Naive thymus-derived CD8-positive, alpha-beta T cell (primary cell): ENCODE results near the gene WFIKKN1. TPM values are rescaled to one million over a fixed set of nuclear protein-coding genes. Genes with fewer than 3 reads are reported as not detected.

ENCODE experiments used
- ATAC-seq, 2 donors: fragments of 150-1000 bp; cut with Tn5 transposase in 1 of 2; sonication (Bioruptor Pico), chemical (Tn5 transposase) in 1 of 2; 1 replicate in 1 of 2; 2 replicates in 1 of 2; pipeline ENCODE4 v1.10.0; 2021; ENCODE audit warnings: mild to moderate bottlenecking in 2 of 2, moderate library complexity in 2 of 2
- POLR2A ChIA-PET: fragments of 350-600 bp; sonication (Branson Sonifier 250); formaldehyde crosslinking; loops from one replicate; lab custom pipeline; 2021; ENCODE audit warnings: antibody characterized with exemption; lab: Charles Lee
- DNase-seq, 10 donors: peaks; one replicate each; pipeline versions ENCODE4 v3.0.0 to v3.0.0-alpha.2; 2020 to 2022
- H3K27ac Mint-ChIP-seq, 10 donors: one replicate each; pipeline ENCODE4 v1.8.0; 2020 to 2022; ENCODE audit warnings: mild to moderate bottlenecking in 10 of 10, mixed read lengths in 10 of 10, moderate library complexity in 4 of 10, inconsistent platforms in 1 of 10
- H3K27me3 Mint-ChIP-seq, 5 donors: one replicate each; pipeline ENCODE4 v1.8.0; 2021 to 2022; ENCODE audit warnings: mixed read lengths in 5 of 5
- H3K36me3 Mint-ChIP-seq, 3 donors: one replicate each; pipeline ENCODE4 v1.8.0; 2020 to 2022; ENCODE audit warnings: mixed read lengths in 3 of 3, mild to moderate bottlenecking in 2 of 3, inconsistent platforms in 1 of 3
- H3K4me1 Mint-ChIP-seq, 4 donors: one replicate each; pipeline ENCODE4 v1.8.0; 2021 to 2022; ENCODE audit warnings: mixed read lengths in 4 of 4
- H3K4me3 Mint-ChIP-seq, 10 donors: one replicate each; pipeline ENCODE4 v1.8.0; 2020 to 2022; ENCODE audit warnings: mild to moderate bottlenecking in 10 of 10, mixed read lengths in 10 of 10, moderate library complexity in 6 of 10, inconsistent platforms in 1 of 10
- H3K9me3 Mint-ChIP-seq, 9 donors: one replicate each; pipeline ENCODE4 v1.8.0; 2020 to 2022; ENCODE audit warnings: mixed read lengths in 9 of 9, mild to moderate bottlenecking in 3 of 9, inconsistent platforms in 1 of 9, moderate library complexity in 1 of 9
- polyA plus RNA-seq, 3 donors: library from polyadenylated mRNA; unstranded; fragments of 300-500 nt; fragmentation: Illumina TruSeq; gene quantifications; one replicate each; pipeline ENCODE4 v1.2.3, GENCODE V29; 2021
- total RNA-seq, 8 experiments: library from RNA in 2 of 8; stranded (reverse) in 2 of 8; gene quantifications; one replicate each; pipeline ENCODE4 v1.2.3 and lab custom pipeline; 2021 to 2026

WFIKKN1 gene
- total and polyA plus RNA-seq, 5 experiments from 2014 or later = 0.07 to 0.57 (median 0.47) TPM; not detected in 2

GRCh38 chr16:674968-675883, 44.4 kb downstream of the WFIKKN1 start, which contains the start of gene RHBDL1:
Gene RHBDL1, plus strand, starts transcription at chr16:675671. Its CDS starts 120 bp downstream, at chr16:675791.
- H3K9me3 Mint-ChIP-seq = no peaks in the 10 kb centered on the region
- DNase-seq (no peak), ATAC-seq (no peak)
- H3K4me1 Mint-ChIP-seq = peaks cover 4 to 22% (median 10%) of the 10 kb centered on the region in 4 donors
- POLR2A ChIA-PET = interaction anchor here (0.8 to 2.7 kb wide), 8 partner anchors 9 to 87 kb away, joined by 3 to 14 read pairs (median 3); partner anchors contain the start of genes JMJD8 and WDR24
- peak within 1 kb of the TSS in 8 of 10 donors; percentile 42 to 66 (median 49) for H3K4me3 Mint-ChIP-seq
- peaks cover 0 to 2% (median 0%) of the 10 kb centered on the region in 5 donors for H3K27me3 Mint-ChIP-seq
- H3K27ac Mint-ChIP-seq = no peak within 1 kb of the TSS
- H3K36me3 Mint-ChIP-seq = peaks cover 0 to 16% (median 0%) of the 10 kb centered on the region in 3 donors

GRCh38 chr16:675884-676564, 45.2 kb downstream of the WFIKKN1 start:
- no peaks in the 10 kb centered on the region for H3K9me3 Mint-ChIP-seq
- H3K36me3 Mint-ChIP-seq = peaks cover 0 to 16% (median 0%) of the 10 kb centered on the region in 3 donors
- no peak overlapping the region for H3K27ac Mint-ChIP-seq
- H3K4me1 Mint-ChIP-seq = peaks cover 4 to 24% (median 12%) of the 10 kb centered on the region in 4 donors
- ATAC-seq (no peak), DNase-seq (no peak)
- POLR2A ChIA-PET = interaction anchor here (0.8 to 2.7 kb wide), 8 partner anchors 10 to 441 kb away, joined by 3 to 14 read pairs (median 3); partner anchors contain the start of genes FAM234A and WDR24
- peaks cover 0 to 2% (median 0%) of the 10 kb centered on the region in 5 donors for H3K27me3 Mint-ChIP-seq
- H3K4me3 Mint-ChIP-seq = peak overlapping the region in 2 of 10 donors; percentile 50 to 55

- Mint-ChIP-seq H3K9me3 (no peaks in the 10 kb centered on the region), H3K4me3 (peak overlapping the region in 4 of 10 donors; percentile 11 to 50 (median 38)), H3K27ac (peak overlapping the region in 1 of 10 donors; percentile 8), H3K27me3 (peaks cover 0 to 2% (median 0%) of the 10 kb centered on the region in 5 donors), H3K36me3 (peaks cover 0 to 20% (median 0%) of the 10 kb centered on the region in 3 donors), H3K4me1 (peaks cover 4 to 29% (median 17%) of the 10 kb centered on the region in 4 donors)
- DNase-seq (no peak), ATAC-seq (no peak)
- POLR2A ChIA-PET = interaction anchor here (1.1 to 8.3 kb wide), 4 partner anchors 9 to 442 kb away, joined by 3 to 95 read pairs (median 8); partner anchors contain the start of genes FAM234A, RHOT2 and WDR24
These were observed 45.7 kb downstream of the WFIKKN1 start for GRCh38 chr16:676565-676902.

GRCh38 chr16:676913-677312, 46.1 kb downstream of the WFIKKN1 start:
- peak overlapping the region in 1 of 10 donors; percentile 8 for H3K27ac Mint-ChIP-seq
- peak overlapping the region in 3 of 10 donors; percentile 11 to 43 (median 33) for H3K4me3 Mint-ChIP-seq
- H3K36me3 Mint-ChIP-seq = peaks cover 0 to 18% (median 0%) of the 10 kb centered on the region in 3 donors
- DNase-seq (peak in 2 of 10 donors; percentile 19 to 25), ATAC-seq (no peak)
- H3K27me3 Mint-ChIP-seq = peaks cover 0 to 2% (median 0%) of the 10 kb centered on the region in 5 donors
- peaks cover 4 to 33% (median 21%) of the 10 kb centered on the region in 4 donors for H3K4me1 Mint-ChIP-seq
- no peaks in the 10 kb centered on the region for H3K9me3 Mint-ChIP-seq
- POLR2A ChIA-PET = interaction anchor here (1.1 to 8.3 kb wide), 4 partner anchors 9 to 442 kb away, joined by 3 to 95 read pairs (median 8); partner anchors contain the start of genes FAM234A, RHOT2 and WDR24

GRCh38 chr16:677316-678190, 46.8 kb downstream of the WFIKKN1 start:
- no peak for DNase-seq
- Mint-ChIP-seq H3K4me3 (peak overlapping the region in 1 of 10 donors; percentile 11), H3K27ac (no peak overlapping the region), H3K36me3 (peaks cover 0 to 21% (median 2%) of the 10 kb centered on the region in 3 donors), H3K4me1 (peaks cover 7 to 39% (median 26%) of the 10 kb centered on the region in 4 donors), H3K9me3 (no peaks in the 10 kb centered on the region), H3K27me3 (peaks cover 0 to 2% (median 0%) of the 10 kb centered on the region in 5 donors)
- no peak for ATAC-seq
- POLR2A ChIA-PET = interaction anchor here (0.6 to 8.3 kb wide), 6 partner anchors 10 to 443 kb away, joined by 3 to 95 read pairs (median 20); partner anchors contain the start of genes FAM234A, RHOT2 and WDR24

- POLR2A ChIA-PET = interaction anchor here (0.6 to 8.3 kb wide), 7 partner anchors 10 to 42 kb away, joined by 3 to 95 read pairs (median 5); partner anchors contain the start of genes RHOT2 and WDR24
- ATAC-seq = no peak
These were observed 47.5 kb downstream of the WFIKKN1 start for GRCh38 chr16:678209-678857.

GRCh38 chr16:678858-679813, 48.4 kb downstream of the WFIKKN1 start:
- Mint-ChIP-seq H3K27ac (peak overlapping the region in 9 of 10 donors; percentile 37 to 94 (median 83)), H3K27me3 (peaks cover 0 to 2% (median 0%) of the 10 kb centered on the region in 5 donors), H3K36me3 (peaks cover 0 to 14% (median 3%) of the 10 kb centered on the region in 3 donors), H3K9me3 (no peaks in the 10 kb centered on the region), H3K4me1 (peaks cover 7 to 46% (median 33%) of the 10 kb centered on the region in 4 donors), H3K4me3 (peak overlapping the region; percentile 66 to 90 (median 84))
- ATAC-seq = peak; percentile 23 to 27
- POLR2A ChIA-PET = interaction anchor here (0.6 to 8.3 kb wide), 7 partner anchors 9 to 47 kb away, joined by 3 to 95 read pairs (median 6); partner anchors contain the start of genes CCDC78, RHOT2 and WDR24
- peak in 9 of 10 donors; percentile 33 to 76 (median 55) for DNase-seq

More at GRCh38 chr16:678209-678857, 47.5 kb downstream of the WFIKKN1 start:
- peaks cover 0 to 2% (median 0%) of the 10 kb centered on the region in 5 donors for H3K27me3 Mint-ChIP-seq
- H3K27ac Mint-ChIP-seq = peak overlapping the region in 1 of 10 donors; percentile 94
- DNase-seq = no peak
- H3K9me3 Mint-ChIP-seq = no peaks in the 10 kb centered on the region
- H3K36me3 Mint-ChIP-seq = peaks cover 0 to 16% (median 3%) of the 10 kb centered on the region in 3 donors
- H3K4me1 Mint-ChIP-seq = peaks cover 8 to 42% (median 30%) of the 10 kb centered on the region in 4 donors
- peak overlapping the region in 6 of 10 donors; percentile 4 to 86 (median 76) for H3K4me3 Mint-ChIP-seq

GRCh38 chr16:679814-680624, 49.2 kb downstream of the WFIKKN1 start, which contains the start of gene STUB1:
Gene STUB1, plus strand, starts transcription at chr16:680410. Its CDS starts 116 bp downstream, at chr16:680526.
- H3K27me3 Mint-ChIP-seq = peaks cover 0 to 2% (median 0%) of the 10 kb centered on the region in 5 donors
- no peaks in the 10 kb centered on the region for H3K9me3 Mint-ChIP-seq
- peaks cover 0 to 12% (median 3%) of the 10 kb centered on the region in 3 donors for H3K36me3 Mint-ChIP-seq
- ATAC-seq (peak; percentile 50 to 56), DNase-seq (peak; percentile 74 to 97 (median 86))
- H3K4me1 Mint-ChIP-seq = peaks cover 7 to 44% (median 33%) of the 10 kb centered on the region in 4 donors
- peak within 1 kb of the TSS; percentile 75 to 90 (median 84) for H3K4me3 Mint-ChIP-seq
- POLR2A ChIA-PET = interaction anchor here (0.5 to 8.3 kb wide), 11 partner anchors 10 to 1292 kb away, joined by 3 to 95 read pairs (median 6); partner anchors contain the start of genes ANTKMT, CCDC78, DECR2 and HAGHL
- H3K27ac Mint-ChIP-seq = peak within 1 kb of the TSS in 9 of 10 donors; percentile 61 to 94 (median 82)

GRCh38 chr16:680625-680945, 49.8 kb downstream of the WFIKKN1 start:
- Mint-ChIP-seq H3K27me3 (peaks cover 0 to 2% (median 0%) of the 10 kb centered on the region in 5 donors), H3K9me3 (no peaks in the 10 kb centered on the region), H3K4me3 (peak overlapping the region; percentile 64 to 86 (median 74)), H3K27ac (peak overlapping the region in 4 of 10 donors; percentile 25 to 65 (median 58)), H3K36me3 (peaks cover 0 to 12% (median 3%) of the 10 kb centered on the region in 3 donors), H3K4me1 (peaks cover 7 to 41% (median 29%) of the 10 kb centered on the region in 4 donors)
- POLR2A ChIA-PET = interaction anchor here (0.5 to 8.3 kb wide), 12 partner anchors 9 to 1291 kb away, joined by 3 to 95 read pairs (median 6); partner anchors contain the start of genes ANTKMT, CCDC78, DECR2 and HAGHL
- no peak for DNase-seq
- ATAC-seq = no peak
